ENCODE results near the gene RASA3.
A peak's percentile ranks its signal among the peaks of the same experiment; 100 is the strongest.
"Not testable (repeated sequence)": the region's sequence is repeated elsewhere in the genome, so short reads cannot be mapped to it uniquely, and the experiment has no call there.

The RASA3 gene

GRCh38 chr13:114126789-114127472 is 5.5 kb downstream of the RASA3 start:
- DNase-seq (ENCODE audit: low spot score), result no peak

GRCh38 chr13:114126086-114126485 is 6.3 kb downstream of the RASA3 start:
- not testable (repeated sequence) for DNase-seq (ENCODE audit: low spot score)

- DNase-seq (ENCODE audit: low spot score), result no peak
Observed at GRCh38 chr13:114125589-114125988, 6.8 kb downstream of the RASA3 start.

- no peak for DNase-seq (ENCODE audit: low spot score)
Observed at GRCh38 chr13:114124921-114125320, 7.5 kb downstream of the RASA3 start.

- no peak for DNase-seq (ENCODE audit: low spot score)
Observed at GRCh38 chr13:114124431-114124830, 8.0 kb downstream of the RASA3 start.

GRCh38 chr13:114123876-114124275 is 8.5 kb downstream of the RASA3 start:
- no peak for DNase-seq (ENCODE audit: low spot score)

- no peak for DNase-seq (ENCODE audit: low spot score)
Observed at GRCh38 chr13:114123448-114123847, 9.0 kb downstream of the RASA3 start.

- no peak for DNase-seq (ENCODE audit: low spot score)
Observed at GRCh38 chr13:114122591-114123211, 9.7 kb downstream of the RASA3 start.

GRCh38 chr13:114122127-114122511 is 10.3 kb downstream of the RASA3 start:
- DNase-seq (ENCODE audit: low spot score), result no peak

- DNase-seq (ENCODE audit: low spot score), result no peak
Observed at GRCh38 chr13:114121496-114122126, 10.8 kb downstream of the RASA3 start.

- no peak for DNase-seq (ENCODE audit: low spot score)
Observed at GRCh38 chr13:114121031-114121430, 11.4 kb downstream of the RASA3 start.

GRCh38 chr13:114120591-114121011 is 11.8 kb downstream of the RASA3 start:
- DNase-seq (ENCODE audit: low spot score), result no peak

GRCh38 chr13:114119196-114119595 is 13.2 kb downstream of the RASA3 start:
- DNase-seq (ENCODE audit: low spot score), result no peak

GRCh38 chr13:114118511-114119123 is 13.8 kb downstream of the RASA3 start:
- DNase-seq (ENCODE audit: low spot score), result no peak

- DNase-seq (ENCODE audit: low spot score), result no peak
Observed at GRCh38 chr13:114118086-114118485, 14.3 kb downstream of the RASA3 start.

- DNase-seq (ENCODE audit: low spot score), result not testable (repeated sequence)
Observed at GRCh38 chr13:114117341-114117874, 15.0 kb downstream of the RASA3 start.

- DNase-seq (ENCODE audit: low spot score), result no peak
Observed at GRCh38 chr13:114116734-114117133, 15.7 kb downstream of the RASA3 start.

GRCh38 chr13:114115796-114116195 is 16.6 kb downstream of the RASA3 start:
- no peak for DNase-seq (ENCODE audit: low spot score)

- DNase-seq (ENCODE audit: low spot score), result peak; percentile 33
Observed at GRCh38 chr13:114115191-114115671, 17.2 kb downstream of the RASA3 start.

GRCh38 chr13:114114666-114115065 is 17.8 kb downstream of the RASA3 start:
- not testable (repeated sequence) for DNase-seq (ENCODE audit: low spot score)

- no peak for DNase-seq (ENCODE audit: low spot score)
Observed at GRCh38 chr13:114114006-114114640, 18.3 kb downstream of the RASA3 start.

GRCh38 chr13:114113395-114113794 is 19.0 kb downstream of the RASA3 start:
- not testable (repeated sequence) for DNase-seq (ENCODE audit: low spot score)
